Fibroblast of lung (primary cell): ENCODE data around the gene FRY. TPM values are rescaled to one million over a fixed set of nuclear protein-coding genes. Genes with fewer than 3 reads are reported as not detected.
A peak's percentile ranks its signal among the peaks of the same experiment; 100 is the strongest.

Source experiments
- DNase-seq, 2 donors: peaks; one replicate each; pipeline versions ENCODE4 v3.0.0 to v3.0.0-alpha.2; 2010; ENCODE audit warnings: low read depth in 2 of 2
- H2AFZ ChIP-seq: 2 replicates; pipeline ENCODE4 v1.5.1; 2012; ENCODE audit warnings: low read length, control low read depth, inconsistent platforms
- H3K27ac ChIP-seq: 2 replicates; pipeline ENCODE4 v1.5.1; 2011; ENCODE audit warnings: low read length, control low read depth; ENCODE audit not compliant: insufficient read depth
- H3K27me3 ChIP-seq: 2 replicates; pipeline ENCODE4 v1.5.1; 2011; ENCODE audit warnings: mild to moderate bottlenecking, low read length; ENCODE audit not compliant: control insufficient read depth, insufficient read depth
- H3K36me3 ChIP-seq: 2 replicates; pipeline ENCODE4 v1.5.1; 2011; ENCODE audit warnings: low read length; ENCODE audit not compliant: control insufficient read depth, insufficient read depth
- H3K4me1 ChIP-seq: 2 replicates; pipeline ENCODE4 v1.5.1; 2011; ENCODE audit warnings: low read length; ENCODE audit not compliant: control insufficient read depth, insufficient read depth; ENCODE audit errors: extremely low read depth
- H3K4me2 ChIP-seq: 2 replicates; pipeline ENCODE4 v1.5.1; 2011; ENCODE audit warnings: low read length, control low read depth; ENCODE audit not compliant: insufficient read depth; ENCODE audit errors: extremely low read depth
- H3K4me3 ChIP-seq, 4 experiments: fragments of 200-600 bp in 1 of 4; sonication (generic) in 1 of 4; replicated peaks in 1 of 4; 2 replicates each; pipeline ENCODE4 v1.5.1; 2011 to 2016; ENCODE audit warnings: low read length in 4 of 4, low read depth in 3 of 4, mild to moderate bottlenecking in 3 of 4, control low read depth in 2 of 4, inconsistent platforms in 1 of 4, mixed read lengths in 1 of 4; ENCODE audit not compliant: insufficient read depth in 1 of 4; ENCODE audit errors: control extremely low read depth in 1 of 4
- H3K79me2 ChIP-seq: 2 replicates; pipeline ENCODE4 v1.5.1; 2012; ENCODE audit warnings: mild to moderate bottlenecking, low read length, inconsistent platforms; ENCODE audit not compliant: control insufficient read depth, insufficient read depth
- H3K9ac ChIP-seq: 2 replicates; pipeline ENCODE4 v1.5.1; 2011; ENCODE audit warnings: mild to moderate bottlenecking, low read length, control low read depth; ENCODE audit not compliant: insufficient read depth
- H3K9me3 ChIP-seq: 2 replicates; pipeline ENCODE4 v1.5.1; 2012; ENCODE audit warnings: low read depth, low read length; ENCODE audit not compliant: control insufficient read depth, insufficient read depth
- H4K20me1 ChIP-seq: 2 replicates; pipeline ENCODE4 v1.5.1; 2011; ENCODE audit warnings: low read length; ENCODE audit not compliant: control insufficient read depth, insufficient read depth; ENCODE audit errors: extremely low read depth
- EZH2 ChIP-seq: IDR thresholded peaks from 2 replicates; pipeline ENCODE4 v1.5.1; 2012; ENCODE audit warnings: low read length, control low read depth, mild to moderate bottlenecking; ENCODE audit errors: missing control alignments
- polyA plus RNA-seq, 2 donors: library from polyadenylated mRNA; depleted of rRNA in 1 of 2; stranded (reverse) in 1 of 2; unstranded in 1 of 2; fragments of >200 nt; gene quantifications; 2 replicates each; pipeline ENCODE4 v1.2.1, GENCODE V29; 2011 to 2012; ENCODE audit warnings: missing spikeins in 1 of 2
- total RNA-seq: library from RNA; depleted of rRNA; stranded (reverse); fragments of >200 nt; gene quantifications from 2 replicates; pipeline ENCODE4 v1.2.1, GENCODE V29; 2014
- TF ChIP-seq, protein P1 (sequence below), 2 donors: IDR thresholded peaks in 1 of 2; conservative IDR thresholded peaks in 1 of 2; 1 replicate in 1 of 2; 2 replicates in 1 of 2; pipeline ENCODE4 v1.5.1; 2011 to 2012; ENCODE audit warnings: low read length in 2 of 2, control low read depth in 1 of 2, inconsistent platforms in 1 of 2, low read depth in 1 of 2, mild to moderate bottlenecking in 1 of 2

The FRY gene
- total and polyA plus RNA-seq, 2 donors (not counting 1 experiment from before 2014, with no cell fraction given) = 8.8 to 18.3 TPM

GRCh38 chr13:32087955-32088747 lies 56.6 kb downstream of the FRY start:
- no peaks in the 10 kb centered on the region for H4K20me1 ChIP-seq

GRCh38 chr13:32092496-32092895 lies 60.9 kb downstream of the FRY start:
- H3K4me3 ChIP-seq = no peak overlapping the region
- no peaks in the 10 kb centered on the region for H4K20me1 ChIP-seq
- H3K79me2 ChIP-seq = no peaks in the 10 kb centered on the region
- TF ChIP-seq, protein P1, sequence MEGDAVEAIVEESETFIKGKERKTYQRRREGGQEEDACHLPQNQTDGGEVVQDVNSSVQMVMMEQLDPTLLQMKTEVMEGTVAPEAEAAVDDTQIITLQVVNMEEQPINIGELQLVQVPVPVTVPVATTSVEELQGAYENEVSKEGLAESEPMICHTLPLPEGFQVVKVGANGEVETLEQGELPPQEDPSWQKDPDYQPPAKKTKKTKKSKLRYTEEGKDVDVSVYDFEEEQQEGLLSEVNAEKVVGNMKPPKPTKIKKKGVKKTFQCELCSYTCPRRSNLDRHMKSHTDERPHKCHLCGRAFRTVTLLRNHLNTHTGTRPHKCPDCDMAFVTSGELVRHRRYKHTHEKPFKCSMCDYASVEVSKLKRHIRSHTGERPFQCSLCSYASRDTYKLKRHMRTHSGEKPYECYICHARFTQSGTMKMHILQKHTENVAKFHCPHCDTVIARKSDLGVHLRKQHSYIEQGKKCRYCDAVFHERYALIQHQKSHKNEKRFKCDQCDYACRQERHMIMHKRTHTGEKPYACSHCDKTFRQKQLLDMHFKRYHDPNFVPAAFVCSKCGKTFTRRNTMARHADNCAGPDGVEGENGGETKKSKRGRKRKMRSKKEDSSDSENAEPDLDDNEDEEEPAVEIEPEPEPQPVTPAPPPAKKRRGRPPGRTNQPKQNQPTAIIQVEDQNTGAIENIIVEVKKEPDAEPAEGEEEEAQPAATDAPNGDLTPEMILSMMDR (conservative IDR thresholded peaks at IDR 0.05 in 1 of 2, IDR thresholded peaks at IDR 0.05 in 1 of 2; ENCODE audit: low read depth in 1 of 2, low read length in 2 of 2) = no peak
- TF ChIP-seq EZH2 = no peak
- H3K4me2 ChIP-seq = no peak overlapping the region
- H2AFZ ChIP-seq = no peak overlapping the region
- H3K9me3 ChIP-seq = no peaks in the 10 kb centered on the region
- H3K27me3 ChIP-seq = no peaks in the 10 kb centered on the region
- H3K27ac ChIP-seq = no peak overlapping the region
- no peak overlapping the region for H3K9ac ChIP-seq
- H3K36me3 ChIP-seq = no peaks in the 10 kb centered on the region
- DNase-seq = no peak
- no peaks in the 10 kb centered on the region for H3K4me1 ChIP-seq

More at GRCh38 chr13:32087955-32088747, 56.6 kb downstream of the FRY start:
- Histone ChIP-seq H3K9me3 (no peaks in the 10 kb centered on the region), H3K27me3 (no peaks in the 10 kb centered on the region), H3K9ac (no peak overlapping the region), H3K36me3 (no peaks in the 10 kb centered on the region), H2AFZ (no peak overlapping the region), H3K4me2 (no peak overlapping the region), H3K79me2 (no peaks in the 10 kb centered on the region), H3K4me1 (no peaks in the 10 kb centered on the region), H3K27ac (no peak overlapping the region), H3K4me3 (no peak overlapping the region)
- TF ChIP-seq, protein P1 (conservative IDR thresholded peaks at IDR 0.05 in 1 of 2, IDR thresholded peaks at IDR 0.05 in 1 of 2; ENCODE audit: low read depth in 1 of 2, low read length in 2 of 2) = no peak
- no peak for TF ChIP-seq EZH2
- peak; percentile 14 to 32 for DNase-seq

DNA sequence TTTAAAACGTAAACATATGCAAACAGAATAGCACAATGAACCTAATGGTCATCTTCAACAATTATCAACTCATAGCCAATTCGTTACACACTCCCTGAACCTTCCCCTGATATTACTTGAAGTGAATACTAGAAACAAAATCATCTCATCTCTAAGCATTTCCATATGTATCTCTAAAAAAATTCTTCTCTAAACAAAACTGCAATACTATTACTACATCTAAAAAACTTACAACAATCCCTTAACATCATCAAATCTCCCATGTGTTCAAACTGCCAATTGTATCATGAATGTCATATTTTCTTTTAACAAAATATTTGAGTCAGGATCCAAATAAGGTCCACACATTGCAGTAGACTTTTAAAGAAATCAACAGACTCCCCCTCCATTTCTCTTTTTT lies 61.4 kb downstream of the FRY start:
- no peak overlapping the region for H3K4me2 ChIP-seq
- DNase-seq = no peak
- no peak overlapping the region for H3K27ac ChIP-seq

More for the DNA sequence above, 61.4 kb downstream of the FRY start:
- no peaks in the 10 kb centered on the region for H3K79me2 ChIP-seq
- no peak overlapping the region for H3K9ac ChIP-seq
- TF ChIP-seq, protein P1 (conservative IDR thresholded peaks at IDR 0.05 in 1 of 2, IDR thresholded peaks at IDR 0.05 in 1 of 2; ENCODE audit: low read depth in 1 of 2, low read length in 2 of 2) = no peak
- no peak for TF ChIP-seq EZH2
- no peak overlapping the region for H3K4me3 ChIP-seq
- no peaks in the 10 kb centered on the region for H3K27me3 ChIP-seq
- no peaks in the 10 kb centered on the region for H4K20me1 ChIP-seq
- H2AFZ ChIP-seq = no peak overlapping the region
- no peaks in the 10 kb centered on the region for H3K4me1 ChIP-seq
- H3K36me3 ChIP-seq = no peaks in the 10 kb centered on the region
- no peaks in the 10 kb centered on the region for H3K9me3 ChIP-seq
